CD8-positive, alpha-beta memory T cell (primary cell): ENCODE data around the gene CYRIA. TPM values are rescaled to one million over a fixed set of nuclear protein-coding genes. Genes with fewer than 3 reads are reported as not detected.

Source experiments
- CTCF ChIA-PET: fragments of 350-600 bp; sonication (Branson Sonifier 250); formaldehyde crosslinking; loops from one replicate; lab custom pipeline; 2021; ENCODE audit warnings: antibody characterized with exemption; lab: Charles Lee
- POLR2A ChIA-PET: fragments of 350-600 bp; sonication (Branson Sonifier 250); formaldehyde crosslinking; loops from one replicate; lab custom pipeline; 2021; ENCODE audit warnings: antibody characterized with exemption; lab: Charles Lee
- DNase-seq, 5 donors: peaks; one replicate each; pipeline versions ENCODE4 v3.0.0 to v3.0.0-alpha.2; 2020 to 2022; ENCODE audit warnings: mixed read lengths in 1 of 5
- H3K27ac ChIP-seq: one replicate; pipeline ENCODE4 v1.7.0; 2013; ENCODE audit warnings: low read depth, mild to moderate bottlenecking, low read length, moderate library complexity
- H3K27me3 ChIP-seq: 2 replicates; pipeline ENCODE4 v1.7.0; 2013; ENCODE audit warnings: low read length, mild to moderate bottlenecking; ENCODE audit not compliant: insufficient read depth, poor library complexity, severe bottlenecking
- H3K36me3 ChIP-seq: 2 replicates; pipeline ENCODE4 v1.7.0; 2013; ENCODE audit warnings: mild to moderate bottlenecking, low read length, moderate library complexity; ENCODE audit not compliant: insufficient read depth
- H3K4me1 ChIP-seq: 2 replicates; pipeline ENCODE4 v1.7.0; 2013; ENCODE audit warnings: mild to moderate bottlenecking, low read length, moderate library complexity; ENCODE audit not compliant: insufficient read depth
- H3K4me3 ChIP-seq: 2 replicates; pipeline ENCODE4 v1.7.0; 2013; ENCODE audit warnings: mild to moderate bottlenecking, low read length
- H3K9me3 ChIP-seq: 2 replicates; pipeline ENCODE4 v1.7.0; 2013; ENCODE audit warnings: mild to moderate bottlenecking, low read length
- H3K27ac Mint-ChIP-seq, 8 donors: one replicate each; pipeline ENCODE4 v1.8.0; 2020 to 2021; ENCODE audit warnings: mixed read lengths in 8 of 8, mild to moderate bottlenecking in 6 of 8, inconsistent platforms in 3 of 8, moderate library complexity in 3 of 8
- H3K27me3 Mint-ChIP-seq, 2 donors: one replicate each; pipeline ENCODE4 v1.8.0; 2020 to 2021; ENCODE audit warnings: mixed read lengths in 2 of 2, mild to moderate bottlenecking in 1 of 2, moderate library complexity in 1 of 2
- H3K36me3 Mint-ChIP-seq, 3 donors: one replicate each; pipeline ENCODE4 v1.8.0; 2020 to 2021; ENCODE audit warnings: mixed read lengths in 3 of 3, inconsistent platforms in 1 of 3, mild to moderate bottlenecking in 1 of 3
- H3K4me1 Mint-ChIP-seq, 3 donors: one replicate each; pipeline ENCODE4 v1.8.0; 2020 to 2021; ENCODE audit warnings: mixed read lengths in 3 of 3, inconsistent platforms in 1 of 3, mild to moderate bottlenecking in 1 of 3
- H3K4me3 Mint-ChIP-seq, 7 donors: one replicate each; pipeline ENCODE4 v1.8.0; 2020 to 2021; ENCODE audit warnings: mixed read lengths in 7 of 7, mild to moderate bottlenecking in 6 of 7, moderate library complexity in 4 of 7, inconsistent platforms in 2 of 7
- H3K9me3 Mint-ChIP-seq, 5 donors: one replicate each; pipeline ENCODE4 v1.8.0; 2020 to 2022; ENCODE audit warnings: mixed read lengths in 5 of 5, mild to moderate bottlenecking in 3 of 5, moderate library complexity in 2 of 5, inconsistent platforms in 1 of 5
- polyA plus RNA-seq: library from polyadenylated mRNA; unstranded; fragments of 300-500 nt; fragmentation: Illumina TruSeq; gene quantifications from one replicate; pipeline ENCODE4 v1.2.3, GENCODE V29; 2021
- total RNA-seq, 2 experiments: library from RNA; stranded (reverse); gene quantifications; one replicate each; pipeline ENCODE4 v1.2.3, GENCODE V29; 2021

Gene CYRIA
- total and polyA plus RNA-seq, 3 experiments from 2014 or later, result 1.0 to 6.3 (median 1.2) TPM

DNA sequence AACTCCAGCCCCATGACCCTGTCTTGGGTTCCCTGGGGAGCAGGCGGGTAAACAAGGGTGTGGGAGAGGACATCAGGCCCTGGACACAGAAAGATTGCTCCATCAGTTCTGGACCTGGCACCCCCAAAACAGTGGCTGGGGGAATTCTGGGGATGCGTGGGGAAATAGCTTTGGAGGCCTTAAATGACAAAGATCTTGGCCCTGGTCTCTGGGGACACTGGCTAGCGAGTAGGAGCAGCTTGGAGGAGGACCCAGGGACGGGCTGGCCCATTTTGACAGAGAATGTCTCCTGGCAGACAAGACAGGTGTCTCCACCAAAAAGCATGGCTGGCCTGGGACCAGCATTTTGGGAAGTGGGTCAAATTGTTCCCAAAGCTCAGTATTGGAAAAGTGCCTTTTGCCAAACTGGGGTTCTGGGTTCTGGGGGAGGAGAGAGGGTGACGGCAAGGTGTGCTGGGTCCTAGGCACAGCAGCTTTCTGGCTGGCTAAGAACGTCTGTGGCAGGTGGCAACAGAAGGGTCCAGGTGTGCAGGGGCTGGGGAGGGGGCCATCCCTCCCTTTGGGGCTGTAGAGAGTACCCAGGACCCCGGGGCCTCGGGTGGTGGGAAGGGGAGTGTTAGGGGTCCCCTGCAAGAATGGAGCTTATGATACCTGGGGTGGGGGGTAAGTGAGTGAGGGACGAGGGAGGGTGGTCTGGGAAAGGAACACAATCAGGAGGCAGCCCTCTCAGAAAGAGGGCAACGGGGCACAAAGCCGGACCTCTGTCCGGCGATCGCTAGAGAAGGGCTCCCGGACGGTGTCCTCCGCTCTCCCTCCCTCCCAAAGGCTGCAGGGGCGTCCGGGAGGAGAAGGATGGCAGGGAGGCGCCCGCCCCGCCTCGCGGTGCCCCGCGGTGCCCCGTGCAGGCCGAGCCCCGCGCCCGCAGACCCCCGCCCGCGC lies 556 bp downstream of the CYRIA start:
- H3K36me3 ChIP-seq, result no peaks in the 10 kb centered on the region
- Mint-ChIP-seq H3K27me3 (peaks cover 20 to 37% of the 10 kb centered on the region in 2 donors), H3K4me1 (peaks cover 36 to 46% (median 39%) of the 10 kb centered on the region in 3 donors), H3K4me3 (peak overlapping the region; percentile 77 to 93 (median 90)), H3K27ac (peak overlapping the region; percentile 64 to 99 (median 90)), H3K9me3 (no peaks in the 10 kb centered on the region), H3K36me3 (no peaks in the 10 kb centered on the region)
- no peaks in the 10 kb centered on the region for H3K27me3 ChIP-seq
- no peak for DNase-seq
- ChIA-PET CTCF (no interaction called here), POLR2A (no interaction called here)
- peak overlapping the region; percentile 25 for H3K27ac ChIP-seq
- H3K4me3 ChIP-seq, result peak overlapping the region; percentile 26
- no peaks in the 10 kb centered on the region for H3K9me3 ChIP-seq
- peaks cover 14% of the 10 kb centered on the region for H3K4me1 ChIP-seq

GRCh38 chr2:16664052-16664731 lies 1.4 kb downstream of the CYRIA start:
- Histone ChIP-seq H3K36me3 (no peaks in the 10 kb centered on the region), H3K4me3 (no peak overlapping the region), H3K27me3 (no peaks in the 10 kb centered on the region), H3K27ac (peak overlapping the region; percentile 25), H3K9me3 (no peaks in the 10 kb centered on the region), H3K4me1 (peaks cover 14% of the 10 kb centered on the region)
- peak in 2 of 5 donors; percentile 36 to 47 for DNase-seq
- Mint-ChIP-seq H3K27me3 (peaks cover 20 to 37% of the 10 kb centered on the region in 2 donors), H3K4me3 (peak overlapping the region; percentile 77 to 93 (median 90)), H3K9me3 (no peaks in the 10 kb centered on the region), H3K36me3 (no peaks in the 10 kb centered on the region), H3K4me1 (peaks cover 36 to 50% (median 39%) of the 10 kb centered on the region in 3 donors), H3K27ac (peak overlapping the region; percentile 64 to 99 (median 90))
- POLR2A ChIA-PET, result no interaction called here
- CTCF ChIA-PET, result no interaction called here

GRCh38 chr2:16663121-16663905 lies 2.3 kb downstream of the CYRIA start:
- H3K4me3 ChIP-seq, result no peak overlapping the region
- Mint-ChIP-seq H3K27me3 (peaks cover 20 to 37% of the 10 kb centered on the region in 2 donors), H3K4me1 (peaks cover 41 to 54% (median 43%) of the 10 kb centered on the region in 3 donors), H3K36me3 (no peaks in the 10 kb centered on the region), H3K9me3 (no peaks in the 10 kb centered on the region), H3K4me3 (peak overlapping the region; percentile 77 to 93 (median 90)), H3K27ac (peak overlapping the region; percentile 64 to 99 (median 90))
- ChIA-PET POLR2A (no interaction called here), CTCF (no interaction called here)
- H3K27me3 ChIP-seq, result no peaks in the 10 kb centered on the region
- no peak overlapping the region for H3K27ac ChIP-seq
- H3K36me3 ChIP-seq, result no peaks in the 10 kb centered on the region
- H3K4me1 ChIP-seq, result peaks cover 14% of the 10 kb centered on the region
- no peaks in the 10 kb centered on the region for H3K9me3 ChIP-seq
- no peak for DNase-seq

DNA sequence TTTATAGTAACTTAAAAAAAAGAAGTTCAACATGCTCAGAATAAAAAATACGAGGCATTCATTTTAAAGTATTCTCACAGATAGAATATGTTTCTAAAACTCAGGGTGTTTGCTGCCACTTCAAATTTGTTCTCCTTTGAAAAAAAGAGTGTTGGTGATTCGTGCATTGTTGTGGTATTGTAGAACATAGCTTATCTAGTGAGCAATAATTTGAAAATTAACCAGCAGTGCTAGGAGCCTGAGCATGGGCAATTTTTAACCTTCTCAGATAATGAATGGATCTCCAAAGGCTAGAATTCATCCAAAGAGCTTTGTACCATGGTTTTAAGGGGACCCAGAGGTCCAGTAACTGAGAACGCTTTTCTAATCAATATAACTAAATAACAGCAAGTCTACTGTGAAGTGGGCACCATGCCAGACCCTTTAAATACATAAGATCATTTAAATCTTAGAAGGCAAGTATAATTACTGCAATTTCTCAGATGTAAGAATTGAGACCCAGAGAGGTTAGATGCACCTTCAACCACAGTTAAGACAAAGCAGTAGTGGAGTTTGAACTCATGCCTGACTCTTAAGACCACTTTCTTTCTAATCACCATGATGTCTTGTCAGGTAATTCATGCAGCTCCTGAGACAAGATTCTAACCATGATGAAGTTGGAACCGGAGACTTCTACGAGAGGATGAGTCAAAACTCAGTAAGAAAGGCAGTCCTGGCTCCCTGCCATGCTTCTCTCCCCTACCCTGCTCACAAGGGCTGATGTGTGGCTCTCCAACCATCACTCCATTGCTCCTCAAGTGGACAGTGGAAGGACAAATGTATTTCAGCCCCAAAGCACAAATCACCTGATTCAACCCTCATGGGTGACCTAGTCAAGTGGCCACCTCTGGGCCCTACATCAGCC lies 3.4 kb downstream of the CYRIA start:
- no peak overlapping the region for H3K4me3 ChIP-seq
- Mint-ChIP-seq H3K27me3 (peaks cover 20 to 32% of the 10 kb centered on the region in 2 donors), H3K27ac (peak overlapping the region in 3 of 8 donors; percentile 5 to 75 (median 20)), H3K4me1 (peaks cover 40 to 57% (median 41%) of the 10 kb centered on the region in 3 donors), H3K36me3 (no peaks in the 10 kb centered on the region), H3K4me3 (peak overlapping the region in 3 of 7 donors; percentile 30 to 75 (median 37)), H3K9me3 (no peaks in the 10 kb centered on the region)
- DNase-seq, result no peak
- CTCF ChIA-PET, result no interaction called here
- H3K9me3 ChIP-seq, result no peaks in the 10 kb centered on the region
- H3K4me1 ChIP-seq, result peaks cover 14% of the 10 kb centered on the region
- no peaks in the 10 kb centered on the region for H3K36me3 ChIP-seq
- H3K27me3 ChIP-seq, result no peaks in the 10 kb centered on the region
- POLR2A ChIA-PET, result no interaction called here
- no peak overlapping the region for H3K27ac ChIP-seq

- POLR2A ChIA-PET, result no interaction called here
- H3K4me3 ChIP-seq, result no peak overlapping the region
- H3K36me3 Mint-ChIP-seq, result no peaks in the 10 kb centered on the region
- CTCF ChIA-PET, result no interaction called here
- H3K27ac ChIP-seq, result no peak overlapping the region
- no peaks in the 10 kb centered on the region for H3K36me3 ChIP-seq
- DNase-seq, result no peak
- H3K9me3 Mint-ChIP-seq, result no peaks in the 10 kb centered on the region
- H3K4me1 ChIP-seq, result peaks cover 14% of the 10 kb centered on the region
- peaks cover 20 to 29% of the 10 kb centered on the region in 2 donors for H3K27me3 Mint-ChIP-seq
- H3K27ac Mint-ChIP-seq, result peak overlapping the region in 1 of 8 donors; percentile 16
- H3K9me3 ChIP-seq, result no peaks in the 10 kb centered on the region
- no peaks in the 10 kb centered on the region for H3K27me3 ChIP-seq
- no peak overlapping the region for H3K4me3 Mint-ChIP-seq
- peaks cover 40 to 59% (median 41%) of the 10 kb centered on the region in 3 donors for H3K4me1 Mint-ChIP-seq
Observed at GRCh38 chr2:16661526-16661925, 4.1 kb downstream of the CYRIA start.

GRCh38 chr2:16660556-16660955 lies 5.1 kb downstream of the CYRIA start:
- Mint-ChIP-seq H3K4me3 (peak overlapping the region in 1 of 7 donors; percentile 68), H3K36me3 (no peaks in the 10 kb centered on the region), H3K4me1 (peaks cover 33 to 56% (median 34%) of the 10 kb centered on the region in 3 donors), H3K9me3 (no peaks in the 10 kb centered on the region), H3K27me3 (peaks cover 14 to 22% of the 10 kb centered on the region in 2 donors), H3K27ac (no peak overlapping the region)
- Histone ChIP-seq H3K36me3 (no peaks in the 10 kb centered on the region), H3K27me3 (no peaks in the 10 kb centered on the region), H3K4me3 (no peak overlapping the region), H3K4me1 (peaks cover 14% of the 10 kb centered on the region), H3K9me3 (no peaks in the 10 kb centered on the region), H3K27ac (no peak overlapping the region)
- CTCF ChIA-PET, result no interaction called here
- no peak for DNase-seq
- POLR2A ChIA-PET, result no interaction called here

GRCh38 chr2:16660114-16660513 lies 5.5 kb downstream of the CYRIA start:
- H3K36me3 Mint-ChIP-seq, result no peaks in the 10 kb centered on the region
- Histone ChIP-seq H3K36me3 (no peaks in the 10 kb centered on the region), H3K27me3 (no peaks in the 10 kb centered on the region), H3K9me3 (no peaks in the 10 kb centered on the region), H3K4me3 (no peak overlapping the region), H3K4me1 (peaks cover 14% of the 10 kb centered on the region), H3K27ac (no peak overlapping the region)
- CTCF ChIA-PET, result no interaction called here
- no peak overlapping the region for H3K27ac Mint-ChIP-seq
- H3K4me3 Mint-ChIP-seq, result peak overlapping the region in 1 of 7 donors; percentile 68
- peaks cover 14 to 20% of the 10 kb centered on the region in 2 donors for H3K27me3 Mint-ChIP-seq
- no peaks in the 10 kb centered on the region for H3K9me3 Mint-ChIP-seq
- POLR2A ChIA-PET, result no interaction called here
- DNase-seq, result no peak
- H3K4me1 Mint-ChIP-seq, result peaks cover 31 to 59% (median 32%) of the 10 kb centered on the region in 3 donors
